GM13977 (cell line): Measurements from ENCODE around the gene C1orf198.

ENCODE experiments used
- DNase-seq: peaks from one replicate; pipeline ENCODE4 v3.0.0; 2012; ENCODE audit warnings: low spot score
- CTCF ChIP-seq: IDR thresholded peaks from 2 replicates; pipeline ENCODE4 v1.5.1; 2012; ENCODE audit warnings: mild to moderate bottlenecking, control low read depth; ENCODE audit not compliant: insufficient read depth; ENCODE audit errors: extremely low read depth, missing control alignments
- in situ Hi-C: fragments of 300-500 bp; cut with MboI; formaldehyde crosslinking; loops from one replicate; pipeline ENCODE4 v1.12.0; 2022; ENCODE audit warnings: low sequenced_read_pairs, low pct_unique_long_range_greater_than_20kb, mixed read lengths, inconsistent platforms; ENCODE audit not compliant: unreplicated experiment

The C1orf198 gene, protein sequence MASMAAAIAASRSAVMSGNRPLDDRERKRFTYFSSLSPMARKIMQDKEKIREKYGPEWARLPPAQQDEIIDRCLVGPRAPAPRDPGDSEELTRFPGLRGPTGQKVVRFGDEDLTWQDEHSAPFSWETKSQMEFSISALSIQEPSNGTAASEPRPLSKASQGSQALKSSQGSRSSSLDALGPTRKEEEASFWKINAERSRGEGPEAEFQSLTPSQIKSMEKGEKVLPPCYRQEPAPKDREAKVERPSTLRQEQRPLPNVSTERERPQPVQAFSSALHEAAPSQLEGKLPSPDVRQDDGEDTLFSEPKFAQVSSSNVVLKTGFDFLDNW

DNA sequence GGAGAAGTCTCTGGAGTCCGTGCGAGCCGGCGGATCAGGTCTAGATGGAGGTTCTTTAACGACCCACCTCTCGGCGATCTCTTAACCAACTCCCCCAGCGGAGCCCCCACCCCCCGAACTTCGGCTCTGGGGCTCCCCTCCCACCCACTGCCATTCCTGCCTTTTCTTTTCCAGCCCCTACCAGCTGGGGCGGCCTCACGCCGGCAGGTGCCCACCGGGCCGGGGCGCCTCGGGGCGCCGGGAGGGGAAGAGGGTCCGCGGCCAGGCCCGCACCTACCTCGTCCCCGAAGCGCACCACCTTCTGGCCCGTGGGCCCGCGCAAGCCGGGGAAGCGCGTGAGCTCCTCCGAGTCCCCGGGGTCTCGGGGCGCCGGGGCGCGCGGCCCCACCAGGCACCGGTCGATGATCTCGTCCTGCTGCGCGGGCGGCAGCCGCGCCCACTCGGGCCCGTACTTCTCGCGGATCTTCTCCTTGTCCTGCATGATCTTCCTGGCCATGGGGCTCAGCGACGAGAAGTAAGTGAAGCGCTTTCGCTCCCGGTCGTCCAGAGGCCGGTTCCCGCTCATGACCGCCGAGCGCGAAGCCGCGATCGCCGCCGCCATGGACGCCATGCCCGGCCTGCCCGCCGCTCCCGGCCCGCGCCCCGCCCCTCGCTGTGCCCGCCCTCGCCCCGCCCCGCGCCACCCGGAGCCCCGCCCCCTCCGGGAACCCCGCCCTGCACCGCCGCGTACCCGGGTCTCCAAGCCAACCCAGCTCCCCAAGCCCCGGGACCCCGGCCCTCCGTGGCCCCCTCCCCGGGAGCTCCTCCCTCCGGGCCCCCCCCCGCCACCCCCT is at the start of gene C1orf198:
Gene C1orf198, minus strand, starts transcription at position 619 of the 833 bp plus-strand sequence. Its CDS starts 9 bp downstream, at position 610.
- no peak for TF ChIP-seq CTCF
- DNase-seq: peak; percentile 92
- in situ Hi-C loops: no loop called here

GRCh38 chr1:230917284-230918135 is 49.2 kb upstream of the C1orf198 start:
- in situ Hi-C loops: loop anchor here (25.0 kb wide), 1 partner anchor 295 kb away; no protein-coding TSS in a partner anchor
- peak; percentile 62 for DNase-seq
- peak; percentile 65 for TF ChIP-seq CTCF

DNA sequence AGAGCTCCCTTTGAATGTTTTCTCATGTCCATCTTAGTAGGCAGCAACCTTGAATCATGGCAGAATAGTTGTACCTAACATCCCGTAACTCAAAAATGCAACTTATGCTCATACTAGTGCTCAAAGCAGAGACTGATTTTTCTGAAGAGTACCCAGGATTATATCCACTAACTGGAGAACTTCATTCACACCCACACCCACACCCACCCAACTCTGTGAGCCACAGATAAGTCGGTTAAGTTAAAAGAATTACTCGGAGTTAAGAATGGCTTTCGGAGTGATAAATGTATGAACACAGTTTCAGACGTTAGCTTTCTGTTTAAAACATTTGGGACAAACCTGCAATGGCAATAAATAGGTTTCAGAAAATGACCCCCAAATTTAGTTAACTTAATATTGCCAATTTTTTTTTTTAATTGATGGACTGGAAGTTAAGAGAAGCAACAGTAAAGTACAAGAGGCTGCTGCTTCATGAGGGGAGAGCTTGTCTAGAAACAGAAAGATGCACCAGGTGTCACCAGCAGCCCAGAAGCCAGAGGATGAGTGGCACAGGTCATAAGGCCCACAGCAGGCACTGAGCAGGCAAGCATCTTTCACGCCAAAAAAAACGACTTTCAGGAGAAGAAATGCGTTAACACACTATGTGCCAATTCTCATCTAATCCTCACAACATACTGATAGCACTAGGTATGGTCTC is 48.4 kb upstream of the C1orf198 start:
- no peak for DNase-seq
- in situ Hi-C loops: loop anchor here (25.0 kb wide), 1 partner anchor 296 kb away; no protein-coding TSS in a partner anchor
- TF ChIP-seq CTCF: no peak

- DNase-seq: no peak
- no peak for TF ChIP-seq CTCF
- in situ Hi-C loops: loop anchor here (25.0 kb wide), 1 partner anchor 297 kb away; no protein-coding TSS in a partner anchor
These were observed 46.8 kb upstream of the C1orf198 start for GRCh38 chr1:230915078-230915477.

DNA sequence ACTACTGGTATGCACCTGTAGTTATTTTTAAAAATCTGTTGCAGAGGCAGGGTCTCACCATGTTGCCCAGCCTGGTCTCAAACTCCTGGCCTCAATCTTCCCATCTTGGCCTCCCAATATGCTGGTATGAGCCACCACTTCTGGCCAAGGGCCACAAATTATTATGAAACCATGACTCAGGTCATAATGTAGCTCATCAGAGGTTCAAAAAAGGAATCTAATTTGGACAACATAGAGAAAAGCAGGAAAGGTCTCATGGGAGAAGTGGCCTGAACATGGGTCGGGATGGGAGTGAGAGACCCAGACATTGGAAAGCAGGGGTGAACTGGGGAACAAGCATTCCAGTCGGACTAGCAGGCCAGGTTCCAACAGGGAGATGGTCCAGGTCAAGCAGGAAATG is 45.2 kb upstream of the C1orf198 start:
- in situ Hi-C loops: loop anchor here (25.0 kb wide), 1 partner anchor 299 kb away; no protein-coding TSS in a partner anchor
- TF ChIP-seq CTCF: no peak
- DNase-seq: no peak

DNA sequence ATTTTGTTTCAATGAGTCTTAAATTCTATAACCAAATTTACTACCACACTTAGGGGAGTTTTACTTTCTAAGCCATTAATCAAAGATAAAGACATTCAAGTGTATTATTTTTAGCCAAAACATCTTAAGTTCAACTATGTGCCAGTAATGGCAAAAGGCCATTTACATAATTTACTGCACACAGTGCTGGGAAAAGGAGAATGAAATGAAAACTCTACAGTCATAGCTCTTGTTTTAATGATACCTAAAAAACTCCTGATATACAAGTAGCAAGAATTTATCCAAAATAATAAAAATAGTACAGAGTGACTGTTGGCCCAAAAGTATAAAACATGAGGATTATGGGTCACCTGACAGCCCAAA is 42.4 kb upstream of the C1orf198 start:
- in situ Hi-C loops: loop anchor here (25.0 kb wide), 1 partner anchor 302 kb away; no protein-coding TSS in a partner anchor
- no peak for TF ChIP-seq CTCF
- no peak for DNase-seq
